Measurements from ENCODE around the gene XRCC4. TPM values are rescaled to one million over a fixed set of nuclear protein-coding genes. Genes with fewer than 3 reads are reported as not detected.
A peak's percentile ranks its signal among the peaks of the same experiment; 100 is the strongest.

Gene XRCC4
- total and polyA plus RNA-seq, 2 of the 13 experiments (the other 11 are each of a cell fraction or from before 2014, with no cell fraction given), result 2.8 to 12.6 TPM

- TF ChIP-seq GATAD1 (CRISPR knock-in tag; IDR thresholded peaks at IDR 0.05) (peak; percentile 48; the same call in 1 of the 2 replicates), ZGPAT (CRISPR knock-in tag; IDR thresholded peaks at IDR 0.05) (peak; percentile 96), RBM39 (IDR thresholded peaks at IDR 0.05; ENCODE audit: low read depth, low read length, poor library complexity, severe bottlenecking) (no peak), MBD4 (IDR thresholded peaks at IDR 0.05; ENCODE audit: borderline replicate concordance, low read length) (peak; percentile 90; the same call in 1 of the 2 replicates), CEBPZ (IDR thresholded peaks at IDR 0.05; ENCODE audit: low read length) (no peak), SYNCRIP (IDR thresholded peaks at IDR 0.05; ENCODE audit: insufficient read depth, low read depth, low read length) (no peak), ZNF781 (CRISPR knock-in tag; IDR thresholded peaks at IDR 0.05; ENCODE audit: borderline replicate concordance, not compliant biosample characterization) (no peak), PHB2 (IDR thresholded peaks at IDR 0.05; ENCODE audit: partially characterized antibody) (no peak), U2AF1 (optimal IDR thresholded peaks at IDR 0.05; ENCODE audit: low read depth, low read length) (no peak), SNAPC2 (CRISPR knock-in tag; IDR thresholded peaks at IDR 0.05) (peak; percentile 37; the same call in 1 of the 2 replicates), JUND (CRISPR knock-in tag; IDR thresholded peaks at IDR 0.05) (0 out of 2 replicates have a peak, but pooled peaks have one; percentile 25), ZNF704 (CRISPR knock-in tag; IDR thresholded peaks at IDR 0.05; ENCODE audit: borderline replicate concordance) (no peak), ZNF782 (CRISPR knock-in tag; IDR thresholded peaks at IDR 0.05; ENCODE audit: borderline replicate concordance) (no peak), ZNF558 (CRISPR knock-in tag; IDR thresholded peaks at IDR 0.05; ENCODE audit: borderline replicate concordance) (no peak), ZNF792 (CRISPR knock-in tag; IDR thresholded peaks at IDR 0.05) (no peak), ZMYM3 (CRISPR knock-in tag; IDR thresholded peaks at IDR 0.05) (no peak), HMG20B (CRISPR knock-in tag; conservative IDR thresholded peaks at IDR 0.05) (peak; percentile 97), RFX1 (IDR thresholded peaks at IDR 0.05) (no peak), ZSCAN22 (CRISPR knock-in tag; IDR thresholded peaks at IDR 0.05) (no peak), ARID3A (IDR thresholded peaks at IDR 0.05; ENCODE audit: low read depth, low read length) (peak; percentile 97), ELF4 (CRISPR knock-in tag; IDR thresholded peaks at IDR 0.05; ENCODE audit: borderline replicate concordance) (no peak), ZNF382 (CRISPR knock-in tag; IDR thresholded peaks at IDR 0.05; ENCODE audit: borderline replicate concordance) (no peak), ZNF335 (CRISPR knock-in tag; IDR thresholded peaks at IDR 0.05) (no peak), ZNF10 (CRISPR knock-in tag; IDR thresholded peaks at IDR 0.05; ENCODE audit: borderline replicate concordance, low read depth) (no peak), ZC3H13 (CRISPR knock-in tag; IDR thresholded peaks at IDR 0.05) (no peak)
Measured at GRCh38 chr5:83124593-83124992, 47.2 kb downstream of the XRCC4 start (continued).
